A673 (cell line): ENCODE measurements around the gene POLE3. TPM values are rescaled to one million over a fixed set of nuclear protein-coding genes. Genes with fewer than 3 reads are reported as not detected.

Experiments used
- BruUV-seq: library from RNA; stranded (reverse); fragments of 400-500 nt; replicated peaks from 2 replicates; lab custom pipeline; 2021; lab: Mats Ljungman, UMichigan
- CTCF ChIA-PET: fragments of 300-600 bp; sonication (Branson Sonifier 250); formaldehyde crosslinking; loops from one replicate; lab custom pipeline; 2022; ENCODE audit warnings: antibody characterized with exemption; lab: Charles Lee
- POLR2A ChIA-PET: fragments of 300-600 bp; sonication (Branson Sonifier 250); formaldehyde crosslinking; loops from one replicate; lab custom pipeline; 2022; ENCODE audit warnings: antibody characterized with exemption; ENCODE audit not compliant: low non-redundant PET; lab: Charles Lee
- DNase-seq: peaks from one replicate; pipeline ENCODE4 v3.0.0-alpha.2; 2015; ENCODE audit warnings: low spot score
- H3K27ac ChIP-seq: fragments of 200-600 bp; sonication (generic); 2 replicates; pipeline ENCODE4 v1.5.1; 2016; ENCODE audit warnings: mixed run types, low read depth, mild to moderate bottlenecking, mixed read lengths, antibody characterized with exemption, low read length; ENCODE audit not compliant: poor library complexity, severe bottlenecking
- H3K27me3 ChIP-seq: fragments of 200-600 bp; sonication (generic); replicated peaks from 2 replicates; pipeline ENCODE4 v1.6.1; 2017; ENCODE audit warnings: mixed run types, low read depth, mild to moderate bottlenecking, mixed read lengths, antibody characterized with exemption, low read length; ENCODE audit not compliant: insufficient read depth, poor library complexity
- H3K36me3 ChIP-seq: fragments of 200-600 bp; sonication (generic); 2 replicates; pipeline ENCODE4 v1.6.1; 2016; ENCODE audit warnings: mixed run types, mild to moderate bottlenecking, mixed read lengths, antibody characterized with exemption, low read length; ENCODE audit not compliant: insufficient read depth, poor library complexity, severe bottlenecking
- H3K4me1 ChIP-seq: fragments of 200-600 bp; sonication (generic); 2 replicates; pipeline ENCODE4 v1.6.1; 2017; ENCODE audit warnings: mixed run types, mild to moderate bottlenecking, mixed read lengths, antibody characterized with exemption, low read length; ENCODE audit not compliant: insufficient read depth, poor library complexity, severe bottlenecking
- H3K4me3 ChIP-seq: fragments of 200-600 bp; sonication (generic); 2 replicates; pipeline ENCODE4 v1.5.1; 2016; ENCODE audit warnings: low read depth, mixed run types, mild to moderate bottlenecking, mixed read lengths, low read length; ENCODE audit not compliant: poor library complexity, severe bottlenecking
- H3K9me3 ChIP-seq: fragments of 200-600 bp; sonication (generic); 2 replicates; pipeline ENCODE4 v1.6.1; 2016; ENCODE audit warnings: mixed run types, low read depth, mild to moderate bottlenecking, mixed read lengths, antibody characterized with exemption, low read length; ENCODE audit not compliant: poor library complexity, severe bottlenecking
- EZH2 ChIP-seq: fragments of 200-600 bp; sonication (generic); IDR thresholded peaks from 2 replicates; pipeline ENCODE4 v1.6.1; 2017; ENCODE audit warnings: borderline replicate concordance, low read depth, mild to moderate bottlenecking, mixed read lengths, antibody characterized with exemption, low read length; ENCODE audit not compliant: poor library complexity, severe bottlenecking
- intact Hi-C: fragments of 100-400 bp; cut with micrococcal nuclease; formaldehyde crosslinking; loops from one replicate; pipeline ENCODE4 v1.10.0; 2022; ENCODE audit not compliant: unreplicated experiment
- total RNA-seq: library from RNA; stranded (reverse); gene quantifications from 2 replicates; pipeline ENCODE4 v1.2.3, GENCODE V29; 2021
- TF ChIP-seq, protein P1 (sequence below): fragments of 300-800, 200-600 bp; sonication (generic); conservative IDR thresholded peaks from 2 replicates; pipeline ENCODE4 v1.5.1; 2017; ENCODE audit warnings: low read depth, mild to moderate bottlenecking, antibody characterized with exemption, low read length, moderate library complexity, mixed read lengths

Gene POLE3
- total RNA-seq, 1 experiment from 2014 or later: 109 TPM

GRCh38 chr9:113389451-113389850, 21.0 kb downstream of the POLE3 start:
- H3K27ac ChIP-seq: no peak overlapping the region
- H3K4me3 ChIP-seq: no peak overlapping the region
- no peak for TF ChIP-seq EZH2
- TF ChIP-seq, protein P1, sequence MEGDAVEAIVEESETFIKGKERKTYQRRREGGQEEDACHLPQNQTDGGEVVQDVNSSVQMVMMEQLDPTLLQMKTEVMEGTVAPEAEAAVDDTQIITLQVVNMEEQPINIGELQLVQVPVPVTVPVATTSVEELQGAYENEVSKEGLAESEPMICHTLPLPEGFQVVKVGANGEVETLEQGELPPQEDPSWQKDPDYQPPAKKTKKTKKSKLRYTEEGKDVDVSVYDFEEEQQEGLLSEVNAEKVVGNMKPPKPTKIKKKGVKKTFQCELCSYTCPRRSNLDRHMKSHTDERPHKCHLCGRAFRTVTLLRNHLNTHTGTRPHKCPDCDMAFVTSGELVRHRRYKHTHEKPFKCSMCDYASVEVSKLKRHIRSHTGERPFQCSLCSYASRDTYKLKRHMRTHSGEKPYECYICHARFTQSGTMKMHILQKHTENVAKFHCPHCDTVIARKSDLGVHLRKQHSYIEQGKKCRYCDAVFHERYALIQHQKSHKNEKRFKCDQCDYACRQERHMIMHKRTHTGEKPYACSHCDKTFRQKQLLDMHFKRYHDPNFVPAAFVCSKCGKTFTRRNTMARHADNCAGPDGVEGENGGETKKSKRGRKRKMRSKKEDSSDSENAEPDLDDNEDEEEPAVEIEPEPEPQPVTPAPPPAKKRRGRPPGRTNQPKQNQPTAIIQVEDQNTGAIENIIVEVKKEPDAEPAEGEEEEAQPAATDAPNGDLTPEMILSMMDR: no peak
- peaks cover 4% of the 10 kb centered on the region for H3K36me3 ChIP-seq
- intact Hi-C loops: no loop called here
- no peaks in the 10 kb centered on the region for H3K27me3 ChIP-seq
- DNase-seq: no peak
- CTCF ChIA-PET: no interaction called here
- H3K9me3 ChIP-seq: no peaks in the 10 kb centered on the region
- BruUV-seq: no TSS peak
- no peaks in the 10 kb centered on the region for H3K4me1 ChIP-seq
- POLR2A ChIA-PET: no interaction called here

DNA sequence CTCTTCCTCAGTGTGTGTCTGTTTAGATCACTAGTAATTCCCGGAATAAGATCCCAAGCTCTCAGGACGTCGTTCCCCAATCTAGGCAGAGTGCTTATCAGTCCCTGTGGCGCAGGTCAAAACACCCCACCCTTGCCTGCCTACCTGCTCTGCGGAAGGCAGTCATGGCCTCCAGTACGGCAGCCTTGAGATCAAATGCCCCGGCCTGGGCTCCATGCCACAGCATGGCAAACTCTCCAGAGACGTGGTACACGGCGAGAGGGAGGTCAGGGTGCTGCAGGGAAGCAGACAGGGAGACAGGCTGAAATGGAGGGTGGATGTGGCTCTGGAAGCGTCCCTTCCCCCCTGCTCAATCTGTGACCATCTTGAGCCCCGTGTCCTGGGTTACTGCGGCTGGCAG, 21.6 kb downstream of the POLE3 start:
- H3K9me3 ChIP-seq: no peaks in the 10 kb centered on the region
- DNase-seq: no peak
- H3K27ac ChIP-seq: no peak overlapping the region
- ChIA-PET CTCF (no interaction called here), POLR2A (no interaction called here)
- intact Hi-C loops: no loop called here
- no peaks in the 10 kb centered on the region for H3K27me3 ChIP-seq
- no peaks in the 10 kb centered on the region for H3K4me1 ChIP-seq
- H3K36me3 ChIP-seq: peaks cover 4% of the 10 kb centered on the region
- no peak overlapping the region for H3K4me3 ChIP-seq
- TF ChIP-seq EZH2: no peak
- TF ChIP-seq, protein P1: no peak
- no TSS peak for BruUV-seq

- no peak for DNase-seq
- no TSS peak for BruUV-seq
- Histone ChIP-seq H3K4me1 (no peaks in the 10 kb centered on the region), H3K36me3 (peaks cover 4% of the 10 kb centered on the region), H3K9me3 (no peaks in the 10 kb centered on the region), H3K27ac (no peak overlapping the region), H3K4me3 (no peak overlapping the region), H3K27me3 (no peaks in the 10 kb centered on the region)
- intact Hi-C loops: no loop called here
- CTCF ChIA-PET: no interaction called here
- TF ChIP-seq, protein P1: no peak
- no peak for TF ChIP-seq EZH2
- POLR2A ChIA-PET: no interaction called here
Observed at GRCh38 chr9:113387560-113388230, 22.8 kb downstream of the POLE3 start.
